Endothelial cell (in vitro differentiated cells): ENCODE data around the gene TBX10. TPM values are rescaled to one million over a fixed set of nuclear protein-coding genes. Genes with fewer than 3 reads are reported as not detected.

ENCODE experiments used
- DNase-seq: peaks from one replicate; pipeline ENCODE4 v3.0.0; 2021; ENCODE audit warnings: low spot score
- H3K27ac Mint-ChIP-seq: one replicate; pipeline ENCODE4 v1.8.0; 2021; ENCODE audit warnings: mixed read lengths, inconsistent platforms; ENCODE audit not compliant: unreplicated experiment
- H3K27me3 Mint-ChIP-seq: one replicate; pipeline ENCODE4 v1.8.0; 2021; ENCODE audit warnings: mild to moderate bottlenecking, moderate library complexity, mixed read lengths, inconsistent platforms; ENCODE audit not compliant: unreplicated experiment
- H3K36me3 Mint-ChIP-seq: one replicate; pipeline ENCODE4 v1.8.0; 2021; ENCODE audit warnings: mild to moderate bottlenecking, low read depth, mixed read lengths, inconsistent platforms; ENCODE audit not compliant: unreplicated experiment
- H3K4me1 Mint-ChIP-seq: one replicate; pipeline ENCODE4 v1.8.0; 2021; ENCODE audit warnings: mild to moderate bottlenecking, mixed read lengths, inconsistent platforms; ENCODE audit not compliant: unreplicated experiment
- H3K4me3 Mint-ChIP-seq: one replicate; pipeline ENCODE4 v1.8.0; 2021; ENCODE audit warnings: mild to moderate bottlenecking, mixed read lengths, inconsistent platforms; ENCODE audit not compliant: unreplicated experiment
- H3K9me3 Mint-ChIP-seq: one replicate; pipeline ENCODE4 v1.8.0; 2021; ENCODE audit warnings: mixed read lengths, inconsistent platforms; ENCODE audit not compliant: unreplicated experiment
- CTCF ChIP-seq: fragments of 200-600 bp; sonication (generic); IDR thresholded peaks from one replicate; pipeline ENCODE4 v1.5.0; 2021; ENCODE audit warnings: antibody characterized with exemption; ENCODE audit not compliant: unreplicated experiment
- total RNA-seq: library from RNA; stranded (reverse); fragmentation: NEBNext Ultra II Directional; extraction: Animal tissue kit (Norgen Biotek cat#: 25700); gene quantifications from one replicate; pipeline ENCODE4 v1.2.1, GENCODE V29; 2021; ENCODE audit not compliant: unreplicated experiment

Gene TBX10
- total RNA-seq, 1 donor from 2014 or later, result not detected

GRCh38 chr11:67644042-67644441 lies 4.5 kb upstream of the TBX10 start:
- Mint-ChIP-seq H3K4me3 (no peak overlapping the region), H3K27me3 (peaks cover 7% of the 10 kb centered on the region), H3K36me3 (peaks cover 6% of the 10 kb centered on the region), H3K27ac (no peak overlapping the region), H3K4me1 (no peaks in the 10 kb centered on the region), H3K9me3 (no peaks in the 10 kb centered on the region)
- DNase-seq, result no peak
- no peak for TF ChIP-seq CTCF

DNA sequence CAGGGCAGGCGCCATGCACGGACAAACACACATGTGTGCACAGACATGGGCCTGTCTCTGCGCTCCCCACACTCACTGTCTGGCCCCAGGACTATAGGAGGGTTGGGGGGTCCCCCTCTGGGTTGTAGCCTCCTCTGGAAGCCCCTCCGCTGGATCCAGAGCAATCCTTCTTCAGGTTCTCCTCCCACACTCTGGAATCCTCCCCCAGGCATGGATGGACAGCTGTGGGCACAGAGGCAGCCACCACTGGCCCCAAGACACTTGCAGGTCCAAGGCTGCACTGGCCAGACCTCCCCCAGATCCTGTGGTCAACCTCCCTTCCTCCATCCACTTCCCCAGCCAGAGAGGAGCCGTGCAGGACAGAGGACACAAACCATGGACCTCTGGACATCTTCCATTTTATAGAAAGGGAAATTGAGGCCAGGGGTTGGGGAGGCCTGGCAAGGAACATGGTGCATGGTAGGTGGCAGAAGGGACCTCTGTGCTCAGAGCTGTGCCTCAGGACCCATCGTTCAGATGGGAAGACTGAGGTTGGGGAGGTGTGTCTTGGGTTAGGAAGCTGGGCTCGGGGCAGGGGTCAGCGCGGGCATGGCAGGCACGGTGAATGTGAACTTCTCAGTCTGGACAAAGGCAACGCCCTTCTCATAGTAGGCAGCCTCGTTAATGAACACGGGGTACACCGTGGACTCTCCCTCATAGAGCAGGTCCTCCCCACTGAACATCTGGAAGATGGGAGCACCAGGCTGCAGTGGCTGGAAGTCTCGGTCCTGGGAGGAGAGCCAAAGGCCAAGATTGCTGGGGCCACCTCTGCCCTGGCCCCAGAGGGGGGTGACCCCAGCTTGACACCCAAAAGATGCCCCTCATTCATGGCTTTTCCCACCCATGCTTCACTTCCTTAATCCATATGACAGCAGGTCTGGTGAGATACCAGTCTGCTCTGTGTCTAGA lies 2.9 kb upstream of the TBX10 start:
- no peak overlapping the region for H3K4me3 Mint-ChIP-seq
- no peaks in the 10 kb centered on the region for H3K4me1 Mint-ChIP-seq
- no peak for TF ChIP-seq CTCF
- no peak for DNase-seq
- H3K27ac Mint-ChIP-seq, result no peak overlapping the region
- peaks cover 6% of the 10 kb centered on the region for H3K36me3 Mint-ChIP-seq
- H3K9me3 Mint-ChIP-seq, result no peaks in the 10 kb centered on the region
- H3K27me3 Mint-ChIP-seq, result peaks cover 8% of the 10 kb centered on the region

GRCh38 chr11:67641338-67642172 lies 2.0 kb upstream of the TBX10 start:
- H3K4me1 Mint-ChIP-seq, result no peaks in the 10 kb centered on the region
- no peak overlapping the region for H3K4me3 Mint-ChIP-seq
- H3K27ac Mint-ChIP-seq, result no peak overlapping the region
- peaks cover 8% of the 10 kb centered on the region for H3K27me3 Mint-ChIP-seq
- H3K9me3 Mint-ChIP-seq, result no peaks in the 10 kb centered on the region
- H3K36me3 Mint-ChIP-seq, result peaks cover 6% of the 10 kb centered on the region
- DNase-seq, result no peak
- TF ChIP-seq CTCF, result no peak

DNA sequence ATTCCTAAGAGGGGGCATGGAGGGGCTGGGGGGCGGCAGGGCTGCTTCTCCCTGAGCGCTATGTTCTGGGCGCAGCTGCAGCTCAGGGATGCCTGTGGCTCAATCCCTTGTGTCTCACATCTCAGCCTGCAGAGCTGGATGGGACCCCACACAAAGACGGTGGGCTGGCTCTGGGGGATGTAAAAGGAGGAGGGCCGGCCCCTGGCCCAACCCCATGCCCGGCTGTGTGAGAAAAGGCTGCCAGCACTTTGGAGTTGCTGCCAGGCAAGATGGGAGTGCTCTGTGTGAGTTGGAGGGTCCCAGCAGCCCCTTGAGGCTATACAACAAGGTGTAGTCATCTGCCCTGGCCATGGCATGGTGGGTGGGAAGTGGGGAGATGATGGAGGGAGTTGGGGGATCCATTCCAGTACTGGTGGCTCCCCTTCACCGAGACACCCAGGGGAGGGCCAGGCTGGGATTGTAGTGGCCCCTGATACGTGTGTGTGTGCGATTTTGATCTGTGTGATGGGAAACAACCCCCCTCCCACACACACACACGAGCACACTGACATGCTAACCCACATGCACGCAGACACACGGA lies 1.3 kb upstream of the TBX10 start:
- TF ChIP-seq CTCF, result no peak
- DNase-seq, result no peak
- H3K4me3 Mint-ChIP-seq, result no peak overlapping the region
- peaks cover 4% of the 10 kb centered on the region for H3K27me3 Mint-ChIP-seq
- no peaks in the 10 kb centered on the region for H3K4me1 Mint-ChIP-seq
- H3K36me3 Mint-ChIP-seq, result no peaks in the 10 kb centered on the region
- H3K9me3 Mint-ChIP-seq, result no peaks in the 10 kb centered on the region
- no peak overlapping the region for H3K27ac Mint-ChIP-seq
